ENCODE measurements around the gene KEAP1.

KEAP1 gene

GRCh38 chr19:10521461-10522171, 18.5 kb upstream of the KEAP1 start:
- DNase-seq = no peak

DNA sequence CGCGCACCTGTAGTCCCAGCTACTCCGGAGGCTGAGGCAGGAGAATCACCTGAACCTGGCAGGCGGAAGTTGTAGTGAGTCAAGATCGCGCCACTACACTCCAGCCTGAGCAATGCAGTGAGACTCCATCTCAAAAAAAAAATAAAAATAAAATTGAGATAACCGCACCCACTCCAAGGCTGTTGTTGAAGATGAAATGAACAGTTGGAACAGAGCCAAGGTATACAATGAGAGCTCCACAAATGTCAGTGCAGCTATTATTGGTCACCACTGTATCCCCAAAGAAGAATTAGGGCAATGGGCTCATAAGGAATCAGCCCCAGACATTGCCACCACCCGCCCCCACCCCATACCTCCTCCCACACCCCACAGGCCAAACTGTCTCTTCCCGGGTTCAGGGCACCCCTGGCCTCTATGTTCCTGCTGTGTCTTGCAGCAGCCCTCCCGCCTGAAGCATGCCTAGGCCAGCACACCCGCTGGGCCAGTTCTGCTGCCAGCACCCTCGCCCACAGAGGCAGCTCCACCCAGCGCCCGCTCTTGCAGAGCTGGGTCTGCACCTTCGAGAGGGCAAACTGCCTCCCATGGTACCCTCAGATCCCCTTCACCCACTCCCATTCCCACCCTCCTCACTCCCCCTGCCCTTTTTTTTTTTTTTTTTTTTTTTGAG, 17.6 kb upstream of the KEAP1 start:
- no peak for DNase-seq

- DNase-seq = no peak
Measured at GRCh38 chr19:10519421-10519820, 16.3 kb upstream of the KEAP1 start.

DNA sequence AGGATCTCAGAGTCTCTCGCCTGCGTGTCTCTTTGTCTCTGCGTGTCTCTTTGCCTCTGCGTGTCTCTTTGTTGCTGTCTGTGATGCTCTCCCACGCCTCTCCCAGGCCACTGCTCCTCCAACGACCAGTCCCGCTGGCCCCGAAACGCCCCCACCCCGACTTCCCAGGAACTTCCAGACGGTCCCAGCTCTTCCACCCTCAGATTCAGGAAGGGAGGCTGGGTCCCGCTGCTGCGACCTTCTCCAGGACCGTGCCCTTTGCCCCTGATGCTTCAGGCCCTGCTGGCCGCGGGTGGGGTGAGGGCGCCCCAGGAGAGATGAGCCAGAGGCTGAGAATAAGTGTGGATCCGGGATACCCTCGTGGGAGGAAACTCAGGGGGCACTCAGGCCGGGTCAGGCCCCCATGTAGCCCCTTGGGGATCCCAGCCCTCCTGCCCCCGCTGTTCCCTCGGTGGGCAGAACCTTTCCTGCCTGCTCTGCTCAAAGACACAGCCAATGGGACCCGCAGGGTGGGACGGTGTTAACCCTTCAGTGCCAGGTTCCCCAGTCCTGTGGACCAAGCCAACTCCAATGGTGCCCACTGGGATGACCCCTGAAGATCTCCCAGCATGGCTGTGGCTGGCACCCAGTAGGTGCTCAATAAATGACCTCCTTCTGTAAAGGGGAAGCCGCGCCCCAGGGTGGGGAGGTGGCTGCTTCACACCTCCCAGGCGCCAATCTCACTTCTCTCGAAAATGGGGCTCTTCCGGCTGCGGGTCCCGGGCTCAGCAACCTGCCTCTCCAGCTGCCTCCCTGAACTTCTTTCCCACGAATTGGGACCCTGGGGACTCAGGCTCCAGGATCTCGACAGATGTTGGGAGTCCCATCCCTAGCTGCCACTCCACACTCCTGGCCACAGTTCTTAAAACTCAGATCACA, 15.5 kb upstream of the KEAP1 start:
- no peak for DNase-seq

DNA sequence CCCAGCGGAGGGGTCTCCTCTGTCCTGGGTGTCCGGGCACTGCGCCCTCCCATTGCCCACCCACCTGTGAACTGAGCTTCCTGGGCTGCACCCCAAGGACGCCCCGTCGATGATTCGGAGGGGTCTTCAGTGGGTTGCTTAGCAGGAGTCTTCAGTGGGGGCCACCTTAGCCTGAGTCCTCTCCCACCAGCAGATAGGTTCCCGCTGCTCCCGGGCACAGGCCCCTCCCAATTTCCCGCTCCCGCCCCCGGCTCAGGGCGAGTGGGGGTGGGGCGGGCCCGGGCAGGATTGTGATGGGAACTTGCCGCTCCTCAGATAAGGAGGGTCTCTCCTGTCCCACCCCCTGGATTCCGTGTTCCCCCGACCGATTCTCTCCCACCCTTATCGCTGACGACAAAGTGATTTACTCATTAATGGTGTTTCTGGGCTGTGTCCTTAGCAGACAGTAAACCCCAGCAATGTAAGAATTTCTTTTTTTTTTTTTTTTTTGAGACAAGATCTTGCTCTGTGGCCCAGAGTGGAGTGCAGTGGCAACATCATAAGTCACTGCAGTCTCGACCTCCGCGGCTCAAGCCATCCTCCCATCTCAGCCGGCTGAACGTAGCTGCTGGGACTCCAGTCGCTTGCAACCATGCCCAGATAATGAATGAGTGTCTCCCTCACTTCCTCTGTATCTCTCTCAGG, 14.7 kb upstream of the KEAP1 start:
- no peak for DNase-seq

DNA sequence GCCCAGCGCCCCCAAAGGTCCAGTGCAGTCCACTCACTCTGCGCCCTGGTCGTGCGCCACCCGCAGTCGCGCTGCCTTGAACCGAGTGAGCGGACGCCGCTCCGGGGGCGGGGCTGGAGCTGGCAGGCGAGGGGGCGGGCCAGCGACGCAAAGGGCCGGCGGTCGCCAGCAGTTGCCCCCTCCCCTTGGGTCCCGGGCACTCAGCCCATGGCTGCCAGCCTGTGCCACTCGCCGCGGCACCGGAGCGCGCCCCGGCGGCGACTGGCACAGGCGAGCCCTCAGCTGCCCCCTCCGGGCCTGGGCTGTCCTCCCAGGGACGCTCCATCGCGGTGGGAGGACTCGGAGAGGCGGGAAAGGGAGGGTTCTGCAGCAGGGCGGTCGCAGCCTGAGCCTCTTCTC, 14.2 kb upstream of the KEAP1 start, which contains the start of gene S1PR5:
S1PR5 (minus strand) TSS at position 87 of the 399 bp plus-strand sequence. CDS start 2,436 bp downstream, outside the sequence.
- DNase-seq = no peak

DNA sequence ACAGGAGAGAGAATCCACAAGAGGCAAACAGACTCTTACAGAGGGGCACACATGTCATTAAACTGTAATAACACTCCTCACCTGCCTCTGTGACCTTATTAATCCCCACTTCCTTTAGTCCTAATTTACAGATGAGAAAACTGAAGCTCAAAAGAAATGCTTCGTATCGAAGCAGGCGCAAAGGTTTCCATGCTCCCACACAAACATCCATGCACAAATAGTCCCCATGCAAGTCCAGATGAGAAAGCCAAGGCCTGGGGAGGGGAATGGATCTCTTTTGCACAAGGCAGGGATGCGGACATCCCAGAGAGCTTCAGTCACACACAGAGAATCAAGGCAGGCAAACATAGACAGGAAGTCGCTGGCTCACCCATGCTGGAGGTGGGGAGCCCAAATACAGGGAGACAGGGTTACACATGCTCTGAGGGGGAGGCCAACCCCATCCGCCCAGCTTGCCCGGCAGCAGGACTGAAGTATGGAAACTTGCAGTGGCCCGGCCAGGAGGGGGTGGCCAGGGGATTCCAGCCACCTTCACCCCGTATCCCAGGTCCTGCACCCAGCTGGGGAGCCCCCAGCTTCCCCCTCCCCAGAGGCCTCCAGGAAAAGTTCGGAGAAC, 13.6 kb upstream of the KEAP1 start:
- DNase-seq = no peak

DNA sequence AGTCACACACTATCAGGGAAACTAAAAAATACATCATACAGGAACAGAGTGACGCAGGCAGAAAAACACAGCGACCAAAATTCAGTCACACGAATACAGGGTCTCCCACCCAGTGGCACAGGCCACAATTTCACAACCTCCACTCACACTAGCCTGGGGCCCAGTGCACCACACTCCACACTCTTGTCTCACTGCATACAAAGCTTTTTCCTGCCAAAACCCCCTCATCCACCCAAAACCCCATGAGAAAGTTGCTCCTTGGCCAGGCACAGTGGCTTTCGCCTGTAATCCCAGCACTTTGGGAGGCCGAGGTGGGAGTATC, 12.9 kb upstream of the KEAP1 start:
- DNase-seq = no peak

GRCh38 chr19:10514211-10515145, 11.3 kb upstream of the KEAP1 start:
- DNase-seq = peak; percentile 34

DNA sequence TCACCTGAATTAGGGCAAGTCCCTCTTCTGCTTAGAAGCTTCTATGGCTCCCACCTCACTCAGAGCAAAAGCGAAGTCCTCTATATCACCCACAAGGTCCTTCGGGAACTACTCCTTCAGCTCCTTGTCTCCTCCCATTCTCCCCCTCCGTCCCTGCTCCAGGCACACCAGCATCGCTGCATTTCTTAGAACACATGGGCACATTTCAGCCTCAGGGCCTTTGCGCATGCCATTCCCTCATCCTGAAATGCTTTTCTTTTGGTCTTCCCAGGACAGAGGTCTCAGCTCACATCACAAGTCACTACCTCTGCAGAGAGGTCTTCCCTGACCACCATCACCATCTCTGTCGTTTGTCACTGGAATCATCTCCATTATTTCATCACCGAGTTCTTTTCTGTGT, 10.1 kb upstream of the KEAP1 start:
- no peak for DNase-seq

GRCh38 chr19:10510301-10510802, 7.2 kb upstream of the KEAP1 start:
- DNase-seq = peak; percentile 55

DNA sequence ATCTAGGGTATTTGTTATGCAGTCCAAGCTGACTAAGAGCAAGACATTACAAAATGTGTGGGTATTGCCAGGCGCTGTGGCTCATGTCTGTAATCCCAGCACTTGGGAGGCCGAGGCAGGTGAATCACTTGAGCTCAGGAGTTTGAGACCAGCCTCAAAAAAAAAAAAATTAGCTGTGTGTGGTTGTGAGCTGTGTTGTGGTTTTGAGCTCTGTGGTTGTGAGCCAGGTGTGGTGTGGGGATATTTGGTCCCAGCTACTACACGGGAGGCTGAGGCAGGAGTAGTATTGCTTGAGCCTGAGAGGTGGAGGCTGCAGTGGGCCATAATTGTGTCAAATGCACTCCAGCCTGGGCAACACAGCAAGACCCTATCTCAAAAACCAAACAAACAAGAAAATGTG, 5.6 kb upstream of the KEAP1 start:
- peak; percentile 45 for DNase-seq

- DNase-seq = no peak
Measured at GRCh38 chr19:10508036-10508435, 4.9 kb upstream of the KEAP1 start.

GRCh38 chr19:10505583-10506229, 2.5 kb upstream of the KEAP1 start:
- DNase-seq = peak; percentile 86

DNA sequence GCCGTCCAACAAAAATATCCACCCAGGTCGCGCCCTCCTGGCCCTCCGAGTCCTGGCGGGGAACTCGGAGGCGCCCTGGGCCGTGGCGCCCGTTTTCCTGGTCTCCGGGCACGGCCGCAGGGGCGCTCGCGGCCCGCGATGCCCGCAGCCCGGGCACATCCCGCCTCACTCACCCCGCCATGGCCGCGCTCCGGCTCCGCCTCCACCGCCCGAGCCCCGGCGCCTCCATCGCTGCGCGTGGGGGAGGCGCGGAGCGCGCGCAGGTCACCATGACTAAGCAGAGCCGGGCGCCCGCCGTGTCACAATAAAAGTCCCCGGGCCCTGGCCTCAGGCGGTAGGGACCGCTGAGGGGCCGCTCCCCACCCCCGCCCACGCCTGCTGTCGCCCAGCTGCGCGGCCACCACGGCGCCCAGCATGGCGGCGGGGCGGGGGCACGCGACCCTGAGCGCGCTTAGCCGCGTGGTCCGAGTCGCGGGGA, 593 bp downstream of the KEAP1 start:
- DNase-seq = peak; percentile 96

- peak; percentile 57 for DNase-seq
Measured at GRCh38 chr19:10501971-10502523, 1.1 kb downstream of the KEAP1 start.

- no peak for DNase-seq
Measured at GRCh38 chr19:10500247-10500592, 2.9 kb downstream of the KEAP1 start.

DNA sequence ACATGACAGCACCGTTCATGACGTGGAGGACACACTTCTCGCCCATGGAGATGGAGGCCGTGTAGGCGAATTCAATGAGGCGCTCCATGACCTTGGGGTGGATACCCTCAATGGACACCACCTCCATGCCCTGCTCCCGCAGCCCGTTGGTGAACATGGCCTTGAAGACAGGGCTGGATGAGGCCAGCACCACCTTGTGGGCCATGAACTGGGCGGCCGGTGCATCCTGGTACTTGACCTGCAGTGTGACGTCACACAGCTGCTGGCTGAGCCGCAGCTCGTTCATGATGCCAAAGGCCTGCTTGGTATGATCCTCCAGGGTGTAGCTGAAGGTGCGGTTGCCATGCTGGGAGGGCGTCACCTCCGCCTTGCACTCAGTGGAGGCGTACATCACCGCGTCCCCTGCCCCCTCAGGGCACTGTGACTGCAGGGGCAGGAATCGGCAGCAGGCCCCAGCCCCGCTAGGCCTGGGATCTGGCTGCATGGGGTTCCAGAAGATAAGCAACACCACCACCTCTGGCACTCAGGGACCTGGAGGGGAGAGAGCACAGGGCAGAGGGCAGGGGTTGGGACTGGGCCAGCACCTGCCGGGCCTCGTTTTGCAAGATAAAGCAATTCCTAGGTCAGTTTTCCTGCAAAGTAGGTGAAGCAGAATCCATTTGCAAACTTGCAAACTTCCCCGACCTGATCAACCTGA, 3.5 kb downstream of the KEAP1 start:
- DNase-seq = no peak

- DNase-seq = no peak
Measured at GRCh38 chr19:10497371-10497770, 5.8 kb downstream of the KEAP1 start.
